ENCODE results near the gene APOLD1.

DNA sequence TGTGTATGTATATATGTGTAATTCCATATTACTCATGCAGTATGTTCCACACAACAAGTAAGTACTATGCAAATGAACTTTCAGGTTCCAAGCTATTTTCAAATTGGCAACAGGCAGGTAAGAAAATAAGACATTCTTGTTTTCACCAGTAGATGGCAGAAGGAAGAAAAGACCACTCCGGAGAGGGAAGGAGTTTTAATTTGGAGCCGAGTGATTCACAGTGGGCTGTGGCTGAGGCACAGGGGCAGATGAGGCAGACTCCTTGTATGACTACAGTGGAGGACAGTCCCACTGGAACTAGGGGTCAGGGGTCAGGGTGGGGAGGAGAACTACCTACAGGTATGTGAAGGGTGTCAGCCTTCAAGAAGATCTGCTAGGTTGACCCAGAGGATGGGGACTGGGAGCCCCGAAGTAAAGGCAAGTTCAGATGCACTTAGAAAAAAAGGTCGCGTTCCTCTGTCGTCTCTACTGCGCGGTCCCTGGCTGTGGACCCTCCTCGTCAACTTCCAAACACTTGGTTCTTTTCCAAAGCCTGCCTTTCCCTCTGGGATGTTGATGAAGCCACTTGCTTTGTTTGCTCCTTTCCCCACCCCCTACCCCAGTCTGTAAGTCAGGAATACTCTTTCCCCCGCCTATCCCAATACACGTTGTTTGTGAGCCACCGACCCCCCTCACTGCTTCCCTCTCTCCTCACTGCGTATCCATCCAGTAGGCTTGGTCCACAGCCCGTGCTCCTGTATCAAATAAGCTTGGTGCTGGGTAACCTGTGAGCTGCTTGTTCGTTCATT is 51.8 kb downstream of the APOLD1 start:
- TF ChIP-seq CTCF (conservative IDR thresholded peaks at IDR 0.05; ENCODE audit: low read depth, low read length) (peak; percentile 72), EZH2 (IDR thresholded peaks at IDR 0.05; ENCODE audit: borderline replicate concordance, low read depth, low read length, poor library complexity, severe bottlenecking) (no peak)

Measured in A673 (cell line).